Left lung (tissue), 10 donors: Measurements from ENCODE around the gene FAM120A. TPM values are rescaled to one million over a fixed set of nuclear protein-coding genes. Genes with fewer than 3 reads are reported as not detected.
A peak's percentile ranks its signal among the peaks of the same experiment; 100 is the strongest.
"Not testable (repeated sequence)": the region's sequence is repeated elsewhere in the genome, so short reads cannot be mapped to it uniquely, and the experiment has no call there.

Experiments used
- ATAC-seq: fragments of 200-7000 bp; cut with Tn5 transposase; one replicate; pipeline ENCODE4 v1.9.1; 2020; ENCODE audit warnings: moderate library complexity
- DNase-seq, 4 donors: peaks; one replicate each; pipeline ENCODE4 v3.0.0-alpha.2; 2013 to 2020
- H3K27ac ChIP-seq, 2 donors: fragments of 200-600 bp; sonication (generic) in 1 of 2; one replicate each; pipeline versions ENCODE4 v1.5.0 to v1.8.0; 2020 to 2021
- H3K27me3 ChIP-seq, 2 donors: fragments of 200-600 bp; sonication (generic) in 1 of 2; one replicate each; pipeline versions ENCODE4 v1.5.0 to v1.8.0; 2020 to 2021
- H3K36me3 ChIP-seq, 2 donors: fragments of 200-600 bp; sonication (generic) in 1 of 2; one replicate each; pipeline versions ENCODE4 v1.5.0 to v1.8.0; 2020 to 2021
- H3K4me1 ChIP-seq, 2 donors: fragments of 200-600 bp; one replicate each; pipeline ENCODE4 v1.8.0; 2021
- H3K4me3 ChIP-seq, 2 donors: fragments of 200-600 bp; sonication (generic) in 1 of 2; one replicate each; pipeline versions ENCODE4 v1.5.0 to v1.8.0; 2020 to 2021; ENCODE audit warnings: mild to moderate bottlenecking in 1 of 2
- H3K9me3 ChIP-seq, 2 donors: fragments of 200-600 bp; sonication (generic) in 1 of 2; one replicate each; pipeline versions ENCODE4 v1.5.0 to v1.8.0; 2020 to 2021
- intact Hi-C, 2 donors: fragments of 100-400 bp; cut with DNase I; formaldehyde crosslinking; loops; one replicate each; pipeline versions ENCODE4 v1.11.2 to v1.14.2; 2022
- polyA plus RNA-seq, 6 donors: library from polyadenylated mRNA; unstranded; fragments of 120-200 nt; gene quantifications; one replicate each; pipeline ENCODE4 v1.2.1, GENCODE V29; 2013; ENCODE audit not compliant: insufficient read length in 6 of 6
- total RNA-seq, 2 donors: library from RNA; stranded (reverse); fragmentation: NEBNext Ultra II Directional; extraction: Animal tissue kit (Norgen Biotek cat#: 25700); gene quantifications; one replicate each; pipeline ENCODE4 v1.2.1, GENCODE V29; 2021
- TF ChIP-seq, protein P1 (sequence below), 2 donors: fragments of 200-600 bp; sonication (generic) in 1 of 2; IDR thresholded peaks; one replicate each; pipeline versions ENCODE4 v1.5.0 to v1.8.0; 2021; ENCODE audit warnings: antibody characterized with exemption in 2 of 2
- donor health status: DM: no; HTN: yes; CAD: no.
- donor health status: DM: no; HTN: no; CAD: no.

The FAM120A gene
- total and polyA plus RNA-seq, 8 donors, result 61.0 to 160 (median 74.0) TPM

DNA sequence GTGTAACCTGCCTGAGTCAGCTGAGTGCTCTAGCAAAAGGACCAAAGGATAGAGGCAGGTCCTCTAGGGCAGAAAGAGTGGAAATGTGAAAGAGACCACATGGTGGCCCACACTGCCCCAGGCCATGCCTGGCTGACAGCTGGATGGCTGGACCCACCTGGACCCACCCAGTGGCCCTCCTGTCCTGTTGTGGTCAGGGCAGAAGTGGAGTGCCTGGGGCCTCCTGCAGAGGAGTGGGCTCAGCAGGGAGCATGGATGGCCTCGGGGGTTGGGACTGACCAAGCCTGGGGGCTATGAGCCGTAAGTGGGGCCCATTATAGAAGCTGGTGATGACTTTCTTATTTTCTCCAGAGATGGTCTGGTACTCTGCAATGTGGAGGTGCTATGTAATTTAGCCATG lies 57.6 kb downstream of the FAM120A start:
- no peaks in the 10 kb centered on the region for H3K9me3 ChIP-seq
- peaks cover 10 to 71% of the 10 kb centered on the region in 2 donors for H3K4me1 ChIP-seq
- TF ChIP-seq, protein P1, sequence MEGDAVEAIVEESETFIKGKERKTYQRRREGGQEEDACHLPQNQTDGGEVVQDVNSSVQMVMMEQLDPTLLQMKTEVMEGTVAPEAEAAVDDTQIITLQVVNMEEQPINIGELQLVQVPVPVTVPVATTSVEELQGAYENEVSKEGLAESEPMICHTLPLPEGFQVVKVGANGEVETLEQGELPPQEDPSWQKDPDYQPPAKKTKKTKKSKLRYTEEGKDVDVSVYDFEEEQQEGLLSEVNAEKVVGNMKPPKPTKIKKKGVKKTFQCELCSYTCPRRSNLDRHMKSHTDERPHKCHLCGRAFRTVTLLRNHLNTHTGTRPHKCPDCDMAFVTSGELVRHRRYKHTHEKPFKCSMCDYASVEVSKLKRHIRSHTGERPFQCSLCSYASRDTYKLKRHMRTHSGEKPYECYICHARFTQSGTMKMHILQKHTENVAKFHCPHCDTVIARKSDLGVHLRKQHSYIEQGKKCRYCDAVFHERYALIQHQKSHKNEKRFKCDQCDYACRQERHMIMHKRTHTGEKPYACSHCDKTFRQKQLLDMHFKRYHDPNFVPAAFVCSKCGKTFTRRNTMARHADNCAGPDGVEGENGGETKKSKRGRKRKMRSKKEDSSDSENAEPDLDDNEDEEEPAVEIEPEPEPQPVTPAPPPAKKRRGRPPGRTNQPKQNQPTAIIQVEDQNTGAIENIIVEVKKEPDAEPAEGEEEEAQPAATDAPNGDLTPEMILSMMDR (IDR thresholded peaks at IDR 0.05), result no peak
- no peak for DNase-seq
- no peak for ATAC-seq
- H3K4me3 ChIP-seq, result no peak overlapping the region
- H3K27ac ChIP-seq, result no peak overlapping the region
- no peaks in the 10 kb centered on the region for H3K27me3 ChIP-seq
- H3K36me3 ChIP-seq, result no peaks in the 10 kb centered on the region
- intact Hi-C loops, result no loop called here

DNA sequence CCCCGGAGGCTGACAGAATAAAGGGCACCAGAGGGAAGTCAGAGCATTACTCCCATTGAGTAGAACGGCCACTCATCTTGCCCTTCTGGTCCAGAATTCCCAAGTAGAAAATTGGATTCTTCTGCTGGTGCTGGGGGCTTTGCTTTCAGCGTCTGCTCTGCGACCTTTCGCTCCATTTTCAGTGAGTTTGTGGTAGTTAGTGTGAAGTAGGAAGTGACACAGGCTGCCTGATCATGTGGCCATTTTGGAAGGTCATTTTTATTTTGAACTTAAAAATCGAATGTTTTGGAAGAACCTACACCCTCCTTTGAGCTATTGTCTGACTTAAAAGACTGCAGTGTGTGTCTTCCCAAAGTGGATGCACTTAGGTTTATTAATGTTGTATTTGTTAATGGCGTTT lies 58.6 kb downstream of the FAM120A start:
- TF ChIP-seq, protein P1 (IDR thresholded peaks at IDR 0.05), result no peak
- intact Hi-C loops, result no loop called here
- peaks cover 10 to 61% of the 10 kb centered on the region in 2 donors for H3K4me1 ChIP-seq

DNA sequence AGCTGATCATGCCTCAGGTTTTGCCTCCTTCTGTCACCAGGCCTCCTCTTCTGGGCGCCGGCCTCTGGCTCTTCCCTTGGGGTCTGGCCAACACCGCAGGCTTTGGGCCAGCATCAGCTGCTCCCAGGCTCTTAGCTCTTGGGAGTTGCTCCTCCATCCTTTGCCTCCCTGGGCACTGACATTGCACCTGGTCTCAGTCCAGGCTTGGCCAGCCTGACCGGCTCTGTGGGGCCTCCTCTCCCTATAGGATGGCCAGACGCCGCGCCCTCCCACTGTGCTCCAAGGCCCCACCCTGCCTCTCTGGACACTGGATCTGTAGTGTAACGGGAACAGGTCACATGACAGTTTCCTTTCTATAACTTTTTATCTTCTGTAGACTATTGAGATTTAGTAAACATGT lies 59.7 kb downstream of the FAM120A start:
- intact Hi-C loops, H3K36me3 ChIP-seq, H3K9me3 ChIP-seq, H3K4me3 ChIP-seq, H3K27me3 ChIP-seq: not testable (repeated sequence)
- H3K4me1 ChIP-seq, result peaks cover 10 to 49% of the 10 kb centered on the region in 2 donors
- H3K27ac ChIP-seq, result peak overlapping the region; percentile 56 to 76
- ATAC-seq (peak; percentile 86), DNase-seq (peak in 3 of 4 donors; percentile 43 to 80 (median 64))

More for the DNA sequence above, 58.6 kb downstream of the FAM120A start:
- no peak for DNase-seq
- H3K9me3 ChIP-seq, result no peaks in the 10 kb centered on the region
- H3K4me3 ChIP-seq, result no peak overlapping the region
- ATAC-seq, result no peak
- H3K36me3 ChIP-seq, result no peaks in the 10 kb centered on the region
- H3K27me3 ChIP-seq, result no peaks in the 10 kb centered on the region
- H3K27ac ChIP-seq, result no peak overlapping the region

DNA sequence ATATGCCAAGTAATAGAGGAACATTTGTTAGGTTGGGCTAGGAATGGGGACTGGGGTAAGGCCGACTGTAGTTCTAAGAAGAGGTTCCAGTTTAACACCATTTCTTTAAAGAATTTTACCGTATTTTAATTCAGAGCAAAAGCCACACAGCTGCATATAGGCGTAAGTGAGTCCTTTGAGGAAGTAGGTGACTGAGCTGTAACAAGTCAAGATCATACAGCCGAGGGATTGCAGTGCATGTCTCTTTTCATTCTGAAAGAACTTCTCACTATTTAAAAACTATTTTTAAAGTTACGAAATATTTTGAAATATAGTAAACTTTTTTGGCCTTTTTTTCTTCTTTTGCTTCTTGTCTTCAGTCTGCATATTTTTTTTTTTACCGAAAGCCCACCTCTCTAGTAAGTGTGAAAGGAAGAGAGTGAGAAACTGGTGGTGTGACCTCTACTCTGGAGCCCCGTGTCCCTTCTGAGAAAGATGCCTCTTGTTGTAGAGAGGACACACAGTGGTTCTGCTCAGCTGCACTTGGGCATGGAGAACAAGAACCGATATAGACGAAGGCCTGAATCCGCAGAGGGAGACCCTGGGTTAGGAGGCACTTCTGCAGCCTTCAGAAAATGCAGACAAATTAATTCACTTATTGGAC lies 60.8 kb downstream of the FAM120A start:
- DNase-seq, result peak in 1 of 4 donors; percentile 13
- Histone ChIP-seq H3K4me1 (peaks cover 10 to 39% of the 10 kb centered on the region in 2 donors), H3K27ac (peak overlapping the region; percentile 56 to 76), H3K36me3 (peaks cover 0 to 14% of the 10 kb centered on the region in 2 donors)
- H3K4me3 ChIP-seq, H3K27me3 ChIP-seq, intact Hi-C loops, H3K9me3 ChIP-seq: not testable (repeated sequence)
- ATAC-seq, result peak; percentile 52

- Histone ChIP-seq H3K4me3 (no peak overlapping the region), H3K4me1 (peaks cover 10 to 28% of the 10 kb centered on the region in 2 donors), H3K27me3 (no peaks in the 10 kb centered on the region), H3K27ac (no peak overlapping the region), H3K9me3 (no peaks in the 10 kb centered on the region), H3K36me3 (peaks cover 0 to 27% of the 10 kb centered on the region in 2 donors)
- DNase-seq, result no peak
- intact Hi-C loops, result no loop called here
- ATAC-seq, result no peak
- TF ChIP-seq, protein P1 (IDR thresholded peaks at IDR 0.05), result no peak
Measured at GRCh38 chr9:93513606-93514005, 62.1 kb downstream of the FAM120A start.

GRCh38 chr9:93517331-93517730 lies 65.8 kb downstream of the FAM120A start:
- Histone ChIP-seq H3K36me3 (peaks cover 0 to 49% of the 10 kb centered on the region in 2 donors), H3K4me3 (no peak overlapping the region), H3K9me3 (no peaks in the 10 kb centered on the region), H3K27me3 (no peaks in the 10 kb centered on the region), H3K4me1 (peaks cover 0 to 4% of the 10 kb centered on the region in 2 donors), H3K27ac (no peak overlapping the region)
- TF ChIP-seq, protein P1 (IDR thresholded peaks at IDR 0.05), result no peak
- ATAC-seq, result no peak
- DNase-seq, result no peak
- intact Hi-C loops, result no loop called here
